Femur (tissue), 1 donor: ENCODE data around the gene LRRC1.

Experiments used
- DNase-seq: peaks from one replicate; pipeline ENCODE4 v3.0.0-alpha.2; 2017

The LRRC1 gene

GRCh38 chr6:53929041-53929820 lies 134.4 kb downstream of the LRRC1 start:
- DNase-seq = no peak

GRCh38 chr6:53929821-53930120 lies 135.0 kb downstream of the LRRC1 start:
- DNase-seq = no peak

DNA sequence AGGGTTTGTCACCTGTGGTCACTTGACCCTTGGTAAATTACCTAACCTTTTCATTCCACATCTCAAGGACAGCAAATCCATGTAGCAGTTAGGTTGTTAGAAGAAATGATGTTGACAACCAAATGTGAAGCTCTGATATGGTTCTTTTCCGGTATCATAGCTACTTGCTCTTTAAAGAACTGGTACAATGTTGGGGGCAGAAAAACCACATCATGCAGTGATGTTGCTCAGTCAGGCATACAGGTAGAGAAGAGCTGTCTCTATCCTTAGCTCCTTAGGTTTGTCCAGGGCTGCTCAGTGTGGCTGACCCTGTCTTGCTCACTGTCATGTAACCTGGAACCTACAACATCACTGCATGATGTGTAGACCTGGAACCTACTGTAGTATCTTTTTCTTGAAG lies 135.5 kb downstream of the LRRC1 start:
- no peak for DNase-seq

DNA sequence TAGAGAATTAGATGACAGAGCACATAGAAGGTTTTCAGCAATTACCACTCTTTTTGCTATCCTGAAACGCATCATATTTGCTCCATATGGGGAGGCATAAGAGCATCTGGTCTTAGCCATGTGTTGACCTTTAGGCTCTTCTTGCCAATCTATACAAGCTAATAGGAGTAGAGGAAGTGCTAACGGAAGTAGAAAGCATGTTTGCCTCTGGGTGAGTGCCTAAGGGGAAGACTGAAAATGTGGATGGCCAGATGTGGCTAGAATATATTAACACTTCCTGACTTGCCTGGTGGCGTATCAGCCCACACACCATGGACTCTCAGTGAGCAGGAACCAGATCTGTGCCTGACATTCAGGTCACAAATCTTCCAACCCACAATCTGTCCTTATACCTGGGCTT lies 136.3 kb downstream of the LRRC1 start:
- DNase-seq = no peak

DNA sequence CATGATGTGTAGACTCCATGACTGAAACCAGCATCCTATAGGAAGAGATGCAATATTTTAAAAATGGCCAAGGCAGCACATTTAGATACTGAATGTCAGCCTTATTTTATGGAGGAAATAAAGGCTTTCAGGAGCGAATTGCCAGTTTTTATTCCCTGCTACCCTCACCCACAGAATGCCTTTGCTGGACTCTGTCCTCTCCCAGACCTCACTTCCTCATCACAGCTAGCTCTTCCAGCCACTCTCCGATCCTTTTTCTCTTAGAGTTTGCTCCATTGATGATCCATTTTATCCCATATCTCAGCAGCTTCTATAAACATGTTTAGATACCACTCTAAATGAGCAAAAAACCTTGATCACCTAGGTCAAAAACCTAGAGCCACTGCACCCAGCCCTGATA lies 137.7 kb downstream of the LRRC1 start:
- DNase-seq = no peak

- no peak for DNase-seq
Observed at GRCh38 chr6:53934023-53934422, 139.2 kb downstream of the LRRC1 start.

DNA sequence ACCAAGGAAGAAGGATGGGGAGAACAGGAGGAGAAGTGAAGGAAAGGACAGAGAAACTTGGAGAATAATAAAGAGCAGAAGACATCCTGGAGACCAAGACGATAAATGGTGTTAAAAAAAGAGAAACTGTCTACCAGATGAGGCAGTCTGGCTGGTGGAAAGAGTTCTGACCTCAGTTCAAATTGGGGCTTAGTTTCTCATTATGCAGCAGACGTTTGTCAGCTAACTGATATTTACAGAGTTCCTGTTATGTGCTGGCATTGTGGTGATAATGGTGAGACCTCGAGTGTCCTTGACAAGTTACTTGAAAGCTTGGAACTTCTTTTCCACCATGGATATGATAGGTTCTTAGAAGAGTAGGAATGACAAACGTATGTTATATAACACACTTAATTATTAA lies 142.7 kb downstream of the LRRC1 start:
- no peak for DNase-seq

DNA sequence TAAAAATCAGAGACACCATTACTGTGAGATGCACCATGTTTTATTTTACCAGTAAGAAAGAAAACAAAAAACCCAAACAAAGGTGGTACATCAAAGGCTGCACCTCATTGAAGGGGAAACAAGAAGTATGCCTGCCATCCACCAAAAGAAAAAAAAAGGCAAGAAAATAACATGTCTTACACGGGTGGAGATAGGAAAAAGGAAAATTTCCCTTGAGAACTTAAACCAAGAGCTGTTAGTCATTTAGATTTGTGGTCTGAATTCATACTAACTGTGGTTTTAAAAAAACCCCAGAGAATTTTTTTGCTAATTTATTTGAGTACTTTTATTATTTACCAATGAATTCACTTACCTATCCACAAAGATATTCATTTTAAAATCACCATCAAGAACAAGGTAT lies 144.0 kb downstream of the LRRC1 start:
- DNase-seq = no peak

DNA sequence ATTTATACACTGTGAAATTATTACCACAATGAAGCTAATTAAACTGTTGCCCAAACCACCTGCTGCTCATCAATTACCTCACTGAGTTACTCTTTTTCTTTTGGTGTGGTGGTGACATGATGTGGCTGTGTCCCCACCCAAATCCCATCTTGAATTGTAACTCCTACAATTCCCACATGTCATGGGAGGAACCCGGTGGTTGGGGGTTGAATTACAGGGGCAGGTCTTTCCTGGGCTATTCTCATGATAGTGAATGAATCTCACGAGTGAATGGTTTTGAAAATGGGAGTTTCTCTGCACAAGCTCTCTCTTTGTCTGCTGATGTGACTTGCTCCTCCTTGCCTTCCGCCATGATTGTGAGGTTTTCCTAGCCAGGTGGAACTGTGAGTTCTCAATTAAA lies 145.0 kb downstream of the LRRC1 start:
- DNase-seq = no peak

GRCh38 chr6:53943395-53943794 lies 148.6 kb downstream of the LRRC1 start:
- DNase-seq = peak; percentile 82

GRCh38 chr6:53944091-53944490 lies 149.3 kb downstream of the LRRC1 start:
- DNase-seq = peak; percentile 28

DNA sequence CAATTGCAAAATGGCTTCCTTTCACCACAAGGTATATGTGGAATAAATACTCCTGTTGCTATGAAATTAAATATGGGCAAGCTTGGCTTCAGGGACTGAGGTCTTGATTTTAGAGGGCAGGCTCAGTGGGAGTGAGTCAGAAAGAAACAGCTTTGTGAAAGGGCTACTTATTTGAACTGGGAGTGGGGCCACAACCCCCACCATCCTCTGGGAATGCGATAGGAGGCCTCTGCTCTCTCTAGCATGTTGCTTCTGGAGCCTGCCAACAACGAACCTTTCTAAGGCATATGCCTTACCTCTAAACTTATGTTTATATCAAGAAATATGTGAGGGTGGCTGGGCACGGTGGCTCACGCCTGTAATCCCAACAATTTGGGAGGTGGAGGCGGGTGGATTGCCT lies 149.7 kb downstream of the LRRC1 start:
- DNase-seq = peak; percentile 60

DNA sequence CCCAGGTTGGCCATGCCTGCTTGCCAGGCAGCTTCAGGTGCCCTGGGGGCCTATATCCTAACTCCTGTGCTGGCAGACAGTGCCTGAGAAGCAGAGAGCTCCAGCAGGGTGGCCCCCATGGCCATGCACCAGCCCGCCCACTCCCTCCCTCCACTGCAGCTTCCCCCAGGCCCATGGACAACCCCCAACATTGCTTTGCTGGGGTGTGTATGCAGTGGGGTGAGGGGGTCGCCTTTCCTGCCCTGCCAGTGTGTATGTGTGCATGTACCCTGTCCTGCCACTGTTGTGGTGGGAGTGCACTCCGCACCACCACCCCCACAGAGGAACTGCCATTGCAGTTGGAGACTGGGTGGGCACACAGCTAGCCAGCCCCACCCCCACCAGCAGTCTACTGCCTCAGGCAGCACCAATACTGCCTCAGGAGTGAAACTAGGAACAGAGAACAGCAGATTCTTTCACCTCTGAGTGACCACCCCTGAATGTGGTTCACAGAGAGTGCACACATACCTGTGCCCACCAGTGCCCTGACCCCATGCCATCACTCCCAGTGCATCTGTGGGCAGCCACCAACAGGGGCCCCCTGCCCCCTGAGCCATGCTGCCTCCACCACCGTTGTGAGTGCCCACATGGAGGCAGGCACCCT lies 151.1 kb downstream of the LRRC1 start:
- no peak for DNase-seq

DNA sequence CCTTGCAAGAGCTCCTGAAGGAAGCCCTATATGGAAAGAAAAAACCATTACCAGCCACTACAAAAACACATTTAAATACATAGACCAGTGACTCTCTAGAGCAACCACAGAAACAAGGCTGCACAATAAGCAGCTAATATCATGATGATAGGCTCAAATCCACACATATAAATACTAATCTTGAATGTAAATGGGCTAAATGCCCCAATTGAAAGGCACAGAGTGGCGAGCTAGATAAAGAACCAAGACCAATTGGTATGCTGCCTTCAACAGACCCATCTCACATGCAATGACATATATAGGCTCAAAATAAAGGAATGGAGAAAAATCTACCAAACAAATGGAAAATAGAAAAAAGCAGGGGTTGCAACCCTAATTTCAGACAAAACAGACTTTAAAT lies 153.0 kb downstream of the LRRC1 start:
- no peak for DNase-seq

GRCh38 chr6:53951383-53951782 lies 156.6 kb downstream of the LRRC1 start:
- no peak for DNase-seq

DNA sequence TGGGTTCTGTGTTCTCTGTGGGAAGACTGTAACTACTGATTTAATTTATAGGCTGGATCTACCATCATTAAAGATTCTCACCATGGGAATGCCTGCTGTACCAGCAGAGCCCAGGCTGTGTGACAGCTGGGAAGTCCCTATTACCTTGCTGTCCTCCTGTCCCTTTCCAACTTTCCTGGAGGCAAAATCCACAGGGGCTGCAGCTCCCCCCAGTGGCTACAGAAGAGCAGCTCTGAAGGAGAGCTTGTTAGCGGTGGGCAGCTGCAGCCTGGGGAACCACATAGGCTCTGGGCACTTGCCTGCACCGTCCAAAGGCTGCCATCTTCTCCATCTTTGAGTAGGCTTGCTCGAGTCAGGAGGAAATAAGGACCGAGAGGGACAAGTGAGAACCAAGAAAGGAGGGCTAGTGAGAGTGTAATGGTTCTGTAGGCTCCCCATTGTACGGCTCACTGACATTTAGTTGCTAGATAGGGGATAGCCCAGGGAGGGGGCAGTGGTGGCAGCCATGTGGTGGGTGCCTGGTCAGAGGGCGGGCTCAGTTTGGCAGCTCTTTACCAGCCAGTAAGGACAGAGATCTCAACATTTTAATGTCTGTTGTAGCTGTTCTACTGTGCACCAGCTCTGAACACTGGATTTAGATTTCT lies 161.4 kb downstream of the LRRC1 start:
- peak; percentile 88 for DNase-seq

DNA sequence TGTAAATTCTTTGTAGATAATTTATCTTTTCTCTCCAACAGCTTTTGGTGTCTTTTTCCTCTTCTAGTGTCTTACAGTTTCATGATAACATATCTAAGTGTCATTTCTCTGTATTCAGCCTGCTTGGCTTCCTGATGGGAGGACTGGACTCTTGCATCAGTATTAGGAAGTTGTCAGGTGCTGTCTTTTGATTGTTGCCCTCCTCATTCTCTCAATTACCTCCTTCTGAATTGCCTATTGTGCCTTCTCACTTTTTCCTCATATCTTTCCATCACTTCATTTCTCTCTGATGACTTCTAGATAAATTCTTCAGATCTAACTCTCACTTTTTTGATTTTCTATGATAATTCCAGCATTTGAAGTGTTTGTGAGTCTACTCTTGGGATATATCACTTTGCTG lies 162.0 kb downstream of the LRRC1 start:
- DNase-seq = no peak

DNA sequence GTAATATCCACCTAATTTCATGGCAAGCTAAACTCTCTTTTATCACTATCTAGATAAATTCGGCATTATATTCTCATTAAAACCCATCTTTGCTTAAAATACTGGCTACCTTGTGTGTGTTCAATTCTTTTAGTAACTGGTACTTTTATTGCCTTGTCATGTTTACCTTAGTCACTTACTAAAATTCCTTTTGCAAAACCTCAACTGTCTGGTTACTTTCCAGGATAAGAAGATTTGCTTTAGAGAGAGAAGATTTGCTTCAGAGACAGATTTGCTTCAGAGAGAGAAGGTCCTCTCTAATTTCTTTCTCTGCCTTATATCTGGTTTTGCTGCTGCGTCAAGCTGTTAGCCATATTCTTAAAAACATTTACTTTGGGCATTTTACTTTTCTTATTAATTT lies 164.9 kb downstream of the LRRC1 start:
- DNase-seq = no peak

- DNase-seq = no peak
Observed at GRCh38 chr6:53960311-53960710, 165.5 kb downstream of the LRRC1 start.

DNA sequence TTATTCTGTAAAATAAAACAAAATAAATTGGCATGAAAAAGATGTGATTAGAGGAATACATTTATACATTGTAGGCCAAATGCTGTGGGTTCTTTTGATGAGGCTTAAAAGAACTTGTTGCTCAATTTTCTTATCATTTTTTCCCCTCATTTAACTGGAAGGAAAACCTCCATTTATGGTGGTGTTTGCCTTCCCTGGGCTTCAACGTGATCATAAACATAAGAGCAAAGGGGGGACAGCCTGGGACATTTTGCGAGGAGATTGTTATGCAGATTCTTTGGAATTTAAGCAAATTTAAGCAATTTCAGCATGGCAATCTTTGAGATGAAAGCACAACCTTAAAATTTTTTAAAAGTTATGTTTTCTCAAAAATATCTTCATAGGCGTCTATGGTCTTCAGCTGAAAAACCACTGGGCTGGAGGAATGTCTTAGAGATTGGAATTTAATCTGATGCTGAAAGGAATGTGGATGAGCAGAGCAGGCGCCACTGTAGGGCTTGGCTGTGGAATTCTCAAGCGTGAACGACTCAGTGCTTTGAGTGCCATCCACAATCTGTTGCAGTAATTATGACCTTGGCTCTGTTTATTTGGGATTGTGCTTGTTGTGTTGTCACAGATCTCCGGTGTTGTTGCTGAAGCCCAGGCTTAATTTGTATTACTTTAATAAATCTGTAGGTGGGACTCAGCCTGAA lies 167.0 kb downstream of the LRRC1 start:
- DNase-seq = no peak

- no peak for DNase-seq
Observed at GRCh38 chr6:53962646-53963045, 167.8 kb downstream of the LRRC1 start.

- DNase-seq = no peak
Observed at GRCh38 chr6:53967415-53967814, 172.6 kb downstream of the LRRC1 start.
